NB4 (cell line): Measurements from ENCODE around the gene SAMD4A.

Experiments
- MYC ChIP-seq: IDR thresholded peaks from 2 replicates; pipeline ENCODE4 v1.6.1; 2011; ENCODE audit warnings: low read depth, low read length
- POLR2A ChIP-seq: IDR thresholded peaks from 2 replicates; pipeline ENCODE4 v1.6.1; 2011; ENCODE audit warnings: mild to moderate bottlenecking; ENCODE audit not compliant: insufficient read length; ENCODE audit errors: extremely low read depth
- TF ChIP-seq, protein P1 (sequence below): IDR thresholded peaks from one replicate; pipeline ENCODE4 v1.5.1; 2012; ENCODE audit warnings: low read depth, low read length
- TF ChIP-seq, protein P2 (sequence below): IDR thresholded peaks from 2 replicates; pipeline ENCODE4 v1.6.1; 2011; ENCODE audit warnings: low read depth, low read length

GRCh38 chr14:54771411-54772027, 204.6 kb downstream of the SAMD4A start:
- no peak for TF ChIP-seq POLR2A
- TF ChIP-seq, protein P1, sequence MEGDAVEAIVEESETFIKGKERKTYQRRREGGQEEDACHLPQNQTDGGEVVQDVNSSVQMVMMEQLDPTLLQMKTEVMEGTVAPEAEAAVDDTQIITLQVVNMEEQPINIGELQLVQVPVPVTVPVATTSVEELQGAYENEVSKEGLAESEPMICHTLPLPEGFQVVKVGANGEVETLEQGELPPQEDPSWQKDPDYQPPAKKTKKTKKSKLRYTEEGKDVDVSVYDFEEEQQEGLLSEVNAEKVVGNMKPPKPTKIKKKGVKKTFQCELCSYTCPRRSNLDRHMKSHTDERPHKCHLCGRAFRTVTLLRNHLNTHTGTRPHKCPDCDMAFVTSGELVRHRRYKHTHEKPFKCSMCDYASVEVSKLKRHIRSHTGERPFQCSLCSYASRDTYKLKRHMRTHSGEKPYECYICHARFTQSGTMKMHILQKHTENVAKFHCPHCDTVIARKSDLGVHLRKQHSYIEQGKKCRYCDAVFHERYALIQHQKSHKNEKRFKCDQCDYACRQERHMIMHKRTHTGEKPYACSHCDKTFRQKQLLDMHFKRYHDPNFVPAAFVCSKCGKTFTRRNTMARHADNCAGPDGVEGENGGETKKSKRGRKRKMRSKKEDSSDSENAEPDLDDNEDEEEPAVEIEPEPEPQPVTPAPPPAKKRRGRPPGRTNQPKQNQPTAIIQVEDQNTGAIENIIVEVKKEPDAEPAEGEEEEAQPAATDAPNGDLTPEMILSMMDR = no peak
- TF ChIP-seq, protein P2, sequence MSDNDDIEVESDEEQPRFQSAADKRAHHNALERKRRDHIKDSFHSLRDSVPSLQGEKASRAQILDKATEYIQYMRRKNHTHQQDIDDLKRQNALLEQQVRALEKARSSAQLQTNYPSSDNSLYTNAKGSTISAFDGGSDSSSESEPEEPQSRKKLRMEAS = no peak
- no peak for TF ChIP-seq MYC
